SU-DHL-6 (cell line): Measurements from ENCODE around the gene FBF1.

Source experiments
- H2AFZ ChIP-seq: fragments of 200-600 bp; sonication (generic); 2 replicates; pipeline ENCODE4 v1.6.1; 2014; ENCODE audit warnings: low read depth, mild to moderate bottlenecking, moderate library complexity, mixed read lengths, antibody characterized with exemption, low read length; ENCODE audit not compliant: severe bottlenecking
- H3F3A ChIP-seq: fragments of 200-600 bp; shearing (Covaris generic); 2 replicates; pipeline ENCODE4 v1.6.0; 2016; ENCODE audit warnings: antibody characterized with exemption, mild to moderate bottlenecking; ENCODE audit not compliant: insufficient read depth
- H3K27ac ChIP-seq: fragments of 200-600 bp; sonication (generic); 2 replicates; pipeline ENCODE4 v1.5.1; 2016; ENCODE audit warnings: low read depth, mild to moderate bottlenecking, low read length, moderate library complexity, mixed read lengths
- H3K27me3 ChIP-seq: fragments of 200-600 bp; sonication (generic), shearing (Covaris generic); 2 replicates; pipeline ENCODE4 v1.6.0; 2014; ENCODE audit warnings: mild to moderate bottlenecking, low read length
- H3K36me3 ChIP-seq: fragments of 200-600 bp; sonication (generic); 2 replicates; pipeline ENCODE4 v1.6.1; 2014; ENCODE audit warnings: mild to moderate bottlenecking, low read length, mixed read lengths
- H3K4me2 ChIP-seq: fragments of 300-600, 200-600 bp; shearing (Covaris generic), sonication (generic); 2 replicates; pipeline ENCODE4 v1.6.0; 2014; ENCODE audit warnings: low read length, low read depth, mild to moderate bottlenecking; ENCODE audit not compliant: poor library complexity, severe bottlenecking
- H3K4me3 ChIP-seq: fragments of 200-600 bp; sonication (generic); 2 replicates; pipeline ENCODE4 v1.5.1; 2014; ENCODE audit warnings: antibody characterized with exemption, low read length, mild to moderate bottlenecking, mixed read lengths; ENCODE audit not compliant: insufficient read depth, poor library complexity, severe bottlenecking
- H3K79me2 ChIP-seq: fragments of 200-600 bp; sonication (generic); 2 replicates; pipeline ENCODE4 v1.6.1; 2014; ENCODE audit warnings: mild to moderate bottlenecking, low read length, moderate library complexity; ENCODE audit not compliant: insufficient read depth
- H3K9ac ChIP-seq: fragments of 200-600 bp; sonication (generic); 2 replicates; pipeline ENCODE4 v1.7.0; 2014; ENCODE audit warnings: mild to moderate bottlenecking, low read length
- H3K9me2 ChIP-seq: fragments of 200-600 bp; sonication (generic); replicated peaks from 2 replicates; pipeline ENCODE4 v1.6.1; 2014; ENCODE audit warnings: low read length; ENCODE audit not compliant: insufficient read depth
- H3K9me3 ChIP-seq: fragments of 200-600 bp; sonication (generic); 2 replicates; pipeline ENCODE4 v1.6.1; 2014; ENCODE audit warnings: low read length, mixed read lengths; ENCODE audit not compliant: insufficient read depth
- H4K20me1 ChIP-seq: fragments of 200-600 bp; sonication (generic); 2 replicates; pipeline ENCODE4 v1.6.1; 2014; ENCODE audit warnings: low read depth, mild to moderate bottlenecking, antibody characterized with exemption, low read length, moderate library complexity, mixed read lengths
- CTCF ChIP-seq: fragments of 200-600 bp; sonication (generic); IDR thresholded peaks from one replicate; pipeline ENCODE4 v1.5.1; 2017; ENCODE audit warnings: antibody characterized with exemption, mild to moderate bottlenecking, low read length, moderate library complexity; ENCODE audit not compliant: insufficient read depth, poor library complexity, severe bottlenecking
- EZH2phosphoT487 ChIP-seq: fragments of 200-600 bp; sonication (generic), shearing (Covaris generic); conservative IDR thresholded peaks from 2 replicates; pipeline ENCODE4 v1.6.1; 2018; ENCODE audit warnings: mild to moderate bottlenecking, antibody characterized with exemption, low read length, moderate library complexity, mixed read lengths

Gene FBF1

GRCh38 chr17:75885431-75885830 lies 55.4 kb downstream of the FBF1 start:
- no peaks in the 10 kb centered on the region for H3K9me2 ChIP-seq
- H3K27ac ChIP-seq, result no peak overlapping the region
- no peaks in the 10 kb centered on the region for H3K79me2 ChIP-seq
- H3K4me2 ChIP-seq, result no peak overlapping the region
- no peaks in the 10 kb centered on the region for H3K9me3 ChIP-seq
- H3K27me3 ChIP-seq, result no peaks in the 10 kb centered on the region
- TF ChIP-seq EZH2phosphoT487 (no peak), CTCF (no peak)
- no peaks in the 10 kb centered on the region for H3K36me3 ChIP-seq
- H4K20me1 ChIP-seq, result no peaks in the 10 kb centered on the region
- H3K4me3 ChIP-seq, result no peak overlapping the region
- no peak overlapping the region for H2AFZ ChIP-seq
- no peak overlapping the region for H3K9ac ChIP-seq
- no peaks in the 10 kb centered on the region for H3F3A ChIP-seq

DNA sequence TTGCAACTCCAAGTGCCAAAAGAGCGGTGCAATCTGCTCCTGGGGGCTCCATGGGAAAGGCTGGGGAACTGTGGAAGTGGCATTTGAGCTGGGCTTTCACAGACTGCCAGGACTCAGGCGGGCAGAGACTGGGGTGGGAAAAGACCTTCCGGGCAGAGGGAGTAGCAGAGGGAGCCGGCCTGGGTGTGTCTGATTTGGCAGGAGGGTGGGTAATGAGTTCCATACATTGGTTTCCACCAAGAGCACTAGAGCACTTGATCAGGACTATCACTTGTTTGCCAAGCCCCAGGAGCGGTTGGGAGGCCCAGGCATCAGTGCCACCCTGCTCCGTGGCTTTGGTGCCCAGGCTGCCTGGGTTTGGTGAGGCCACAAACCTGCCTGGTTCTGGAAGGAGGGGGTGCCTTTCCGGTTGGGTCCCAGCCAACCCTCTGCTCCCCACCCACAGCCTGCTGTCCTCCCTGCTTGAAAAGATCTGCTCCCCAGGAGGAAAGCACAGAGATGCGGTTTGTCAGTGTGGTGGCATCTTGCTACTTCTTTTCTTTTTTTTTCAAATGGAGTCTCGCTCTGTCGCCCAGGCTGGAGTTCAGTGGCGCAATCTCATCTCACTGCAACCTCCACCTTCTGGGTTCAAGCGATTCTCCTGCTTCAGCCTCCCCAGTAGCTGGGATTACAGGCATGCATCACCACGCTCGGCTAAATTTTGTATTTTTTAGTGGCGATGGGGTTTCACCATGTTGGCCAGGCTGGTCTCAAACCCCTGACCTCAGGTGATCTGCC lies 59.0 kb downstream of the FBF1 start:
- no peaks in the 10 kb centered on the region for H3K27me3 ChIP-seq
- TF ChIP-seq CTCF, result no peak
- no peak for TF ChIP-seq EZH2phosphoT487
- no peak overlapping the region for H3K4me3 ChIP-seq
- H3K9me3 ChIP-seq, result no peaks in the 10 kb centered on the region
- no peaks in the 10 kb centered on the region for H3K79me2 ChIP-seq
- H3K36me3 ChIP-seq, result no peaks in the 10 kb centered on the region
- no peaks in the 10 kb centered on the region for H4K20me1 ChIP-seq
- no peaks in the 10 kb centered on the region for H3F3A ChIP-seq
- no peak overlapping the region for H3K27ac ChIP-seq
- no peaks in the 10 kb centered on the region for H3K9me2 ChIP-seq
- H2AFZ ChIP-seq, result no peak overlapping the region
- H3K4me2 ChIP-seq, result no peak overlapping the region
- H3K9ac ChIP-seq, result no peak overlapping the region

DNA sequence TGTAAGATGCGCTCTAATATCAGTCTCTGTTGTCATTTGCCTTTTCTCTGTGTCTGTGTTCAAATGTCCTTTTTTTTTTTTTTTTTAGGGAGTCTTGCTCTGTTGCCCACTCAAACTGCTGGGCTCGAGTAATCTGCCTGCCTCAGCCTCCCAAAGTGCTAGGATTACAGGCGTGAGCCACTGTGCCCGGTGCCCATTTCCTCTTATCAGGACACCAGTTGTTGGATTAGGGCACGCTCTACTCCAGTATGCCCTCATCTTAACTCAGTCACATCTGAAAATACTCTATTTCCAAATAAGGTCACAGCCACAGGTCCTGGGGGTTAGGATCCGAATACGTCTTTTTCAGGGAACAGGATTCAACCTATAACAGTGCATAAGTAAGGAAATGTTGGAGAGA lies 60.6 kb downstream of the FBF1 start:
- Histone ChIP-seq H4K20me1 (no peaks in the 10 kb centered on the region), H3F3A (no peaks in the 10 kb centered on the region), H3K9me2 (no peaks in the 10 kb centered on the region), H3K4me2 (no peak overlapping the region), H3K27me3 (no peaks in the 10 kb centered on the region), H3K4me3 (no peak overlapping the region), H3K36me3 (no peaks in the 10 kb centered on the region), H3K9ac (no peak overlapping the region), H3K27ac (no peak overlapping the region), H3K79me2 (no peaks in the 10 kb centered on the region), H2AFZ (no peak overlapping the region), H3K9me3 (no peaks in the 10 kb centered on the region)
- no peak for TF ChIP-seq EZH2phosphoT487
- TF ChIP-seq CTCF, result no peak
